Measurements from ENCODE around the gene SDHAF2.

GRCh38 chr11:61404641-61405040, 25.3 kb upstream of the SDHAF2 start:
- TF ChIP-seq EZH2 (IDR thresholded peaks at IDR 0.05; ENCODE audit: insufficient read depth, poor library complexity, severe bottlenecking) (no peak), EZH2phosphoT487 (IDR thresholded peaks at IDR 0.05; ENCODE audit: insufficient read depth, low read depth) (no peak)
